GM12864 (cell line): Measurements from ENCODE around the gene RNF114.

Experiments used
- DNase-seq: peaks from one replicate; pipeline ENCODE4 v3.0.0-alpha.2; 2011; ENCODE audit warnings: low read depth
- H3K4me3 ChIP-seq: 2 replicates; pipeline ENCODE4 v1.5.1; 2011; ENCODE audit warnings: mild to moderate bottlenecking, low read depth, low read length, control low read depth
- TF ChIP-seq, protein P1 (sequence below): IDR thresholded peaks from 2 replicates; pipeline ENCODE4 v1.5.1; 2011; ENCODE audit warnings: low read depth, mild to moderate bottlenecking, moderate library complexity, low read length, control low read depth, inconsistent platforms; ENCODE audit errors: missing control alignments

The RNF114 gene

DNA sequence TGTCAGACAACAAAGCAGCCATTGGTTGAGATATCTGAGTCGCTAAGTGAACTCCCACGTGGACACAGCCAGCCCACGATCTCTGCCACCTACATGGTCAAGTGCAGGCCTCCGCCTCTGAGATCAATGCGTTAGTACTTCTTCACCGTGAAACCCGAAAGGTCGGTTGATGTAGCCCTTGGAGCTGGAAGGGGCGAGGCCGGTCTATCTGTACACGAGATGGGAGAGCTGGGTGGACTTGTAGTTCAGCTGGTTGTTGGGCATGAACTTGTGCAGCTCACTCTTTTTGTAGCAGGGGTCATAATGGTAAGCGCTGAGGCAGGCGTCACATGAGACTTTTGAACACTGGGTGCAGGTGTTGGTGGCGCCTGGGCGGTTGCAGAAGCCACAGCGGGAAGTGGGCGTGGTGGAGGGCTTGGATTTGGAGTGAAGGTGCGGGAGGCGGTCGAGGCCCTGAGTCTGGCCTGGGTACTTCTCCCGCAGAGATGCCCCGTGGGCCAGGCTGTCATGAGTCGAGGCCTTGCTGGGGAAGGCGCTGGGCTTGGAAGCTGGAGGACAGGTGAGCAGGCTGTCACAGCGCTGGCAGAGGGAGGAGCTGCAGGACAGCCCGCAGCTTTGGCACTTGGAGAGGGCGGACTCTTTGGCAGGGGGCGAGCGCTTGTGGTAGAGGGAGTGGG lies 30.6 kb upstream of the RNF114 start:
- TF ChIP-seq, protein P1, sequence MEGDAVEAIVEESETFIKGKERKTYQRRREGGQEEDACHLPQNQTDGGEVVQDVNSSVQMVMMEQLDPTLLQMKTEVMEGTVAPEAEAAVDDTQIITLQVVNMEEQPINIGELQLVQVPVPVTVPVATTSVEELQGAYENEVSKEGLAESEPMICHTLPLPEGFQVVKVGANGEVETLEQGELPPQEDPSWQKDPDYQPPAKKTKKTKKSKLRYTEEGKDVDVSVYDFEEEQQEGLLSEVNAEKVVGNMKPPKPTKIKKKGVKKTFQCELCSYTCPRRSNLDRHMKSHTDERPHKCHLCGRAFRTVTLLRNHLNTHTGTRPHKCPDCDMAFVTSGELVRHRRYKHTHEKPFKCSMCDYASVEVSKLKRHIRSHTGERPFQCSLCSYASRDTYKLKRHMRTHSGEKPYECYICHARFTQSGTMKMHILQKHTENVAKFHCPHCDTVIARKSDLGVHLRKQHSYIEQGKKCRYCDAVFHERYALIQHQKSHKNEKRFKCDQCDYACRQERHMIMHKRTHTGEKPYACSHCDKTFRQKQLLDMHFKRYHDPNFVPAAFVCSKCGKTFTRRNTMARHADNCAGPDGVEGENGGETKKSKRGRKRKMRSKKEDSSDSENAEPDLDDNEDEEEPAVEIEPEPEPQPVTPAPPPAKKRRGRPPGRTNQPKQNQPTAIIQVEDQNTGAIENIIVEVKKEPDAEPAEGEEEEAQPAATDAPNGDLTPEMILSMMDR, result no peak
- DNase-seq, result no peak
- no peak overlapping the region for H3K4me3 ChIP-seq

DNA sequence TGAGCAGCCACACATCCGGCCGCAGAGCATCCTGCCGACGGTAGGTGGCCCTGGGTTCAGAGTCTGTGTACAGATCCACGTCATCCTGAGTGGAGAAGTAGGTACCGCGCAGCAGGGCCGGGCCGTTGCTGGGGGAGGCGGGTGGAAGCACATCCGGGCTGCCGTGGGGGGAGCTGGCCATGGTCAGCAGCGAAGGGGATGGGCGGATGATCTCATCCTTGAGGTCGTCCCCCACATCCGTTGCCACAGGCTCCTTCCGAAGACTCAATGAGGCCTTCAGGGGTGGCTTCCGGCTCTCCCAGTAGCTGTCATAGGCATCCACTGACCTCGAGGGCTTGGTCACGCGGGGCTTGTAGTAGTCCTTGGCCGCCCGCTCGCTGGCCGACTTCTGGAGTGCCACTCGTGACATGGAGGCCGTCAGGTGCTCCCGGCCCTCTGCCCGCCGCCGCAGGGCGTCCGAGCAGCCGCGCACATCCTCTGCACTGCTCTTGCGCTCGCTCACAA lies 30.0 kb upstream of the RNF114 start:
- TF ChIP-seq, protein P1, result no peak
- no peak overlapping the region for H3K4me3 ChIP-seq
- no peak for DNase-seq

- DNase-seq, result no peak
- no peak overlapping the region for H3K4me3 ChIP-seq
- TF ChIP-seq, protein P1, result no peak
Measured at GRCh38 chr20:49906615-49907154, 29.5 kb upstream of the RNF114 start.

DNA sequence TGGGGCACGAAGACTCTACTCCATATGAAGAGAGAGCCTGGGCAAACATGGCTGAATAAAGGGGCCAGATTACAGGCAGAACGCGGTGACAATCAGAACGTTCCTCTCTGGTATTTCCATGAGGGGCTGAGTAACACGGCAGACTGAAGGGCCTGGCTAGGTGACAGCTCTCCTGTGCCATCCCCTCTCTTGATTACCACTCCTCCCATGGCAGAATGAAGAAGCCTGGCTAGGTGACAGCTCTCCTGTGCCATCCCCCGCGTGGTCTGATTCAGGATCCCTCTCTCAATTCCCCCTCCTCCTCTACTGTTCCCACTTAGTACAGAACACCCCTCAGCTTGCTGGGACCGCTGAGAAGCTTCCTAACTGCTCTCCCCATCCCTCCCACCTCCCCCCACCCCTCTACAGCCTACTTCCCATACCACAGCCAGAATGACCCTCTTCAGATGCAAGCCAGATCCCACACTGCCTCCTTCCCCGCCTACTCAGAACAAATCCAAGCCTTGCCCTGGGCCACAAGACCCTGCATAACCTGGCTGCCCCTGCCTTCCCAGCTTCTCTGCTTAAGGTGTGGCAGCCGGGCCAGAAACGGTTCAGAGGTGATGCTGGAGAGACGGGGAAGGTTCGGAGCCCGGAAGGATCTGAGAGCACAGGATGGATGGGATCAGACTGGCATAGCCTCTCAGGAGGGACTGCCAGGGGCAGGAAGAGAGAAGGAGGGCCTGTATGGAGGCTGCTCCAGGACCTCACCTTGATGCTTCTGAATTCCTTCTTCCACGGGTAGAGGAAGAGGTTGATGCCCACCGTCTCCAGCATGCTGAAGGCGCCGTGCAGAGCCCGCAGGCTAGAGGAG lies 28.6 kb upstream of the RNF114 start:
- TF ChIP-seq, protein P1, result no peak
- no peak overlapping the region for H3K4me3 ChIP-seq
- no peak for DNase-seq

DNA sequence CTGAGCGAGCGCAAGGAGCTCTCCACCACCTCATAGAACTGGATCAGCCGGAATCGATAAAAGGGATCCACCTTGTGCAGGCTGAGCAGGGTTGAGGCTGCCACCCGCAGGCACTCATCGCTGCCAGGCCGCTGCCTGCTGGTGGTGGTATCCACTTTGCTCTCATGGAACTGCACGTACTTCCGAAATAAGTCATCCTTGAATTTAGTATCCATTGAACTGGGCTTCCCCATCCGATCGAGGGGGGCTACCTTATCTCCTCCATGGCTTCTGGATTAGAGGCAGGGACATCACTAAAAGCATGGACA lies 28.0 kb upstream of the RNF114 start:
- no peak overlapping the region for H3K4me3 ChIP-seq
- DNase-seq, result no peak
- TF ChIP-seq, protein P1, result no peak

DNA sequence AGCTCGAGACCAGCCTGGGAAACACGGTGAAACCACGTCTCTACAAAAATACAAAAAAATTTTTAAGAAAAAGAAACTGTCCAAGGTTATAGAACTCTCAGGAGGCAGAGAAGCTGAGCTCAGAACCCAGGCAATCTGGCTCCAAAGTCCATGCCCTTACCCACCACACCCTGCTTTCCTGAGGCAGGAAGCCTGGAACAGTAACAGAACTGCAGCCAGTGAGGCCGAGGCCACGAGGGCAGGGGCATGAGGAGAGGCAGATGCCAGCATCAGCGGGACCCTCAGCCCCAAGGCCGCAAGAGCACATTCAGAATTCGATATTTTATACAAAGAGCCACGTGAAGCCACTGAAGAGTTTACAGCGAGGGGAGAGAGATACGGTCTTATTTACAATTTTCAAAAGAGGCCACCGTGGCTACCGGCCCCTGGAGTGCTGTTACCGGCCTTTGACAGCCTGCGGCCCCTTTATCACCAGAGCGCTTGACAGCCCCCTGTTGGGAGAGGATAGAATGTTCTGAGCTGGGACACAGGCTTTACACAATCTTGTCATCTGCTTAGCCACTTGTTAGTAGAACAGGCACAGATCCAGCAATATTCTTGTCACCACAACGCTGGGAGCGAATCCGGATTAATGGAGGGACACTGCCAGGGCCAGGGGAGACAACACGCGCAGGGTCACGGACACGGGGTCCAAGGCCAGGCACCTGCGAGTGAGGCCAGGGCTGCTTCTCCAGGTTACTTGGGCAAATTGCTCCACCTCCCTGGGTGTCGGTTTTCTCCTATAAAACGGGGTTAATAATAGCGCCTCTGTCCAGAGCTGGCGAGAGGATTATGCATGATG lies 26.5 kb upstream of the RNF114 start:
- TF ChIP-seq, protein P1, result peak; percentile 23
- no peak overlapping the region for H3K4me3 ChIP-seq
- DNase-seq, result no peak
